RWPE2 (cell line): ENCODE measurements around the gene FMNL2.

Experiments
- ATAC-seq: fragments of 200-7000 bp; cut with Tn5 transposase; 3 replicates; pipeline ENCODE4 v1.9.1; 2021; ENCODE audit warnings: low read depth
- DNase-seq: peaks from one replicate; pipeline ENCODE4 v3.0.0-alpha.2; 2020; ENCODE audit warnings: low spot score
- H3K27ac ChIP-seq: fragments of 450-650 bp; 2 replicates; pipeline ENCODE4 v1.5.1; 2017; ENCODE audit warnings: mild to moderate bottlenecking; ENCODE audit not compliant: poor library complexity, severe bottlenecking
- H3K27me3 ChIP-seq: fragments of 250-450 bp; sonication (Bioruptor Pico); 2 replicates; pipeline ENCODE4 v1.5.1; 2021; ENCODE audit warnings: mild to moderate bottlenecking, moderate library complexity; ENCODE audit not compliant: insufficient read depth, poor library complexity, severe bottlenecking
- H3K36me3 ChIP-seq: fragments of 250-450 bp; sonication (Bioruptor Pico); 2 replicates; pipeline ENCODE4 v1.5.1; 2020; ENCODE audit warnings: low read depth, mild to moderate bottlenecking, moderate library complexity
- H3K4me1 ChIP-seq: fragments of 250-450 bp; sonication (Bioruptor Pico); 2 replicates; pipeline ENCODE4 v1.5.1; 2021; ENCODE audit warnings: mild to moderate bottlenecking, moderate library complexity; ENCODE audit not compliant: insufficient read depth, poor library complexity, severe bottlenecking
- H3K4me3 ChIP-seq: fragments of 250-450 bp; sonication (Bioruptor Pico); 2 replicates; pipeline ENCODE4 v1.5.1; 2021; ENCODE audit warnings: mild to moderate bottlenecking, moderate library complexity; ENCODE audit not compliant: severe bottlenecking
- H3K9me3 ChIP-seq: fragments of 250-450 bp; sonication (Bioruptor Pico); 2 replicates; pipeline ENCODE4 v1.5.1; 2021; ENCODE audit warnings: mild to moderate bottlenecking, moderate library complexity; ENCODE audit not compliant: severe bottlenecking
- CTCF ChIP-seq: fragments of 450-650 bp; IDR thresholded peaks from one replicate; pipeline ENCODE4 v1.5.1; 2017; ENCODE audit warnings: mild to moderate bottlenecking, moderate library complexity; ENCODE audit not compliant: poor library complexity, severe bottlenecking

The FMNL2 gene

GRCh38 chr2:152598975-152599759 is 264.2 kb downstream of the FMNL2 start:
- ATAC-seq = no peak
- Histone ChIP-seq H3K4me1 (no peaks in the 10 kb centered on the region), H3K36me3 (no peaks in the 10 kb centered on the region), H3K27ac (no peak overlapping the region), H3K27me3 (no peaks in the 10 kb centered on the region), H3K9me3 (no peaks in the 10 kb centered on the region), H3K4me3 (no peak overlapping the region)
- DNase-seq = no peak
- TF ChIP-seq CTCF = no peak

- no peak for TF ChIP-seq CTCF
- no peak for DNase-seq
Observed at GRCh38 chr2:152600051-152600657, 265.2 kb downstream of the FMNL2 start.

GRCh38 chr2:152600697-152601096 is 265.7 kb downstream of the FMNL2 start:
- Histone ChIP-seq H3K9me3 (no peaks in the 10 kb centered on the region), H3K4me3 (no peak overlapping the region), H3K36me3 (no peaks in the 10 kb centered on the region), H3K27ac (no peak overlapping the region), H3K4me1 (no peaks in the 10 kb centered on the region), H3K27me3 (no peaks in the 10 kb centered on the region)
- TF ChIP-seq CTCF = no peak
- no peak; the same call in 2 of the 3 replicates for ATAC-seq
- no peak for DNase-seq

More at GRCh38 chr2:152600051-152600657, 265.2 kb downstream of the FMNL2 start:
- Histone ChIP-seq H3K27me3 (no peaks in the 10 kb centered on the region), H3K27ac (no peak overlapping the region), H3K4me1 (no peaks in the 10 kb centered on the region), H3K4me3 (no peak overlapping the region), H3K36me3 (no peaks in the 10 kb centered on the region), H3K9me3 (no peaks in the 10 kb centered on the region)
- no peak for ATAC-seq

GRCh38 chr2:152602750-152603149 is 267.8 kb downstream of the FMNL2 start:
- Histone ChIP-seq H3K27me3 (no peaks in the 10 kb centered on the region), H3K27ac (no peak overlapping the region), H3K36me3 (peaks cover 9% of the 10 kb centered on the region; the same call in 1 of the 2 replicates), H3K4me1 (no peaks in the 10 kb centered on the region), H3K9me3 (no peaks in the 10 kb centered on the region), H3K4me3 (no peak overlapping the region)
- TF ChIP-seq CTCF = no peak
- ATAC-seq (no peak), DNase-seq (no peak)

- no peaks in the 10 kb centered on the region for H3K4me1 ChIP-seq
- H3K27ac ChIP-seq = no peak overlapping the region
- H3K27me3 ChIP-seq = no peaks in the 10 kb centered on the region
- no peak overlapping the region for H3K4me3 ChIP-seq
- TF ChIP-seq CTCF = no peak
- DNase-seq (no peak), ATAC-seq (no peak)
- no peaks in the 10 kb centered on the region for H3K9me3 ChIP-seq
- peaks cover 9% of the 10 kb centered on the region; the same call in 1 of the 2 replicates for H3K36me3 ChIP-seq
Observed at GRCh38 chr2:152603166-152603565, 268.2 kb downstream of the FMNL2 start.
